Measurements from ENCODE around the gene GRK5. TPM values are rescaled to one million over a fixed set of nuclear protein-coding genes. Genes with fewer than 3 reads are reported as not detected.

Gene GRK5
- total RNA-seq, 4 donors from 2014 or later, result 6.2 to 12.5 (median 9.1) TPM

DNA sequence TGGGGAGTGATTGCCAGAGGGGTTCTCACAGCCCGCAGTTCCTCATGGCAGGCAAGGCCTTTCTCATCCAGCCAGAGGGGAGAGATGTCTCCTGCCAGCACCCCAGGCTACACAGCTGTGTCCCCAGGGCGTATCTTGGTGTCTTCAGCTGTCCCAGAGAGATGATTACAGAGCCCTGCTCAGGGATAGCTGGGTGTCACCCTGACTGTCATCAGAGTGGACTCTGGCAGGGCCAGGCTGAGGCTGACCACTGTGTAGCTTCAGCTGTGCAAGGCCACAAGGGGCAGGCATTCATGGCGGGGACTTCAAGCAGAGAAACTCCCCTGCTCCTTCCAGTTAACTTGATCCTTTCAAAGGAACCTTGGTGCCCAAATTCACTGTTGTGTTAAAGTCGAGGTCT lies 211.0 kb downstream of the GRK5 start:
- Histone ChIP-seq H3K27ac (peak overlapping the region in 2 of 4 donors; percentile 24 to 34), H3K4me3 (no peak overlapping the region), H3K27me3 (no peaks in the 10 kb centered on the region), H3K4me1 (peaks cover 7 to 13% of the 10 kb centered on the region in 2 donors), H3K9me3 (no peaks in the 10 kb centered on the region), H3K36me3 (no peaks in the 10 kb centered on the region)
- in situ Hi-C loops (cut with MboI; ENCODE audit: low sequenced_read_pairs in 4 of 4), result loop anchor here in 3 of 4 donors (5.0 to 10.0 kb wide), 3 partner anchors 204 to 216 kb away; partner anchors contain the start of gene GRK5 (in 1 of the 3)
- intact Hi-C loops (cut with DNase I; ENCODE audit: low total_unique reads), result no loop called here
- no peak for TF ChIP-seq POLR2A (IDR thresholded peaks at IDR 0.05)
- TF ChIP-seq, protein P1, sequence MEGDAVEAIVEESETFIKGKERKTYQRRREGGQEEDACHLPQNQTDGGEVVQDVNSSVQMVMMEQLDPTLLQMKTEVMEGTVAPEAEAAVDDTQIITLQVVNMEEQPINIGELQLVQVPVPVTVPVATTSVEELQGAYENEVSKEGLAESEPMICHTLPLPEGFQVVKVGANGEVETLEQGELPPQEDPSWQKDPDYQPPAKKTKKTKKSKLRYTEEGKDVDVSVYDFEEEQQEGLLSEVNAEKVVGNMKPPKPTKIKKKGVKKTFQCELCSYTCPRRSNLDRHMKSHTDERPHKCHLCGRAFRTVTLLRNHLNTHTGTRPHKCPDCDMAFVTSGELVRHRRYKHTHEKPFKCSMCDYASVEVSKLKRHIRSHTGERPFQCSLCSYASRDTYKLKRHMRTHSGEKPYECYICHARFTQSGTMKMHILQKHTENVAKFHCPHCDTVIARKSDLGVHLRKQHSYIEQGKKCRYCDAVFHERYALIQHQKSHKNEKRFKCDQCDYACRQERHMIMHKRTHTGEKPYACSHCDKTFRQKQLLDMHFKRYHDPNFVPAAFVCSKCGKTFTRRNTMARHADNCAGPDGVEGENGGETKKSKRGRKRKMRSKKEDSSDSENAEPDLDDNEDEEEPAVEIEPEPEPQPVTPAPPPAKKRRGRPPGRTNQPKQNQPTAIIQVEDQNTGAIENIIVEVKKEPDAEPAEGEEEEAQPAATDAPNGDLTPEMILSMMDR (IDR thresholded peaks at IDR 0.05 in 4 of 5, conservative IDR thresholded peaks at IDR 0.05 in 1 of 5), result no peak
- no peak for DNase-seq
- no peak for ATAC-seq

DNA sequence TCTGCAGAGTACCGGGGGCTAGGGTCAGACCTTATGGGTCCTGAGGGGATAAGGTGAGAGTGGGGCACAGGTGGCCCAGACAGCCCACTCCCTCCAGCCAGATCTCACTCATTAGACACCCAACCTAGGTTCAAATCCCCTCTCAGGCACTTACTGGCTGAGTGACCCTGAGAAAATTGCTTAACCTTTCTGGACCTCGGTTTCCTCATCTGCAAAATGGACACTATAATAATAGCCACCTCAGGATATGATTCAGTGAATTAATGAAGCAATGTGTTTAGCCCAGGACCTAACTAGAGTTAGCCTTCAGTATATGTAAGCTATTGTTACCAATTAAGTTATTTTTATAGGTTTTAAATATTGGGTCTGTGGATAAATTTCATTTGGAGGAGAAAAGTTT lies 212.6 kb downstream of the GRK5 start:
- Histone ChIP-seq H3K4me1 (peaks cover 0 to 13% of the 10 kb centered on the region in 2 donors), H3K27me3 (no peaks in the 10 kb centered on the region), H3K4me3 (no peak overlapping the region), H3K9me3 (no peaks in the 10 kb centered on the region), H3K36me3 (no peaks in the 10 kb centered on the region), H3K27ac (peak overlapping the region in 1 of 4 donors; percentile 9)
- intact Hi-C loops (cut with DNase I; ENCODE audit: low total_unique reads), result no loop called here
- in situ Hi-C loops (cut with MboI; ENCODE audit: low sequenced_read_pairs in 4 of 4), result loop anchor here in 3 of 4 donors (5.0 to 10.0 kb wide), 3 partner anchors 205 to 218 kb away; partner anchors contain the start of gene GRK5 (in 1 of the 3)
- DNase-seq (no peak), ATAC-seq (no peak)
- TF ChIP-seq, protein P1 (IDR thresholded peaks at IDR 0.05 in 4 of 5, conservative IDR thresholded peaks at IDR 0.05 in 1 of 5), result no peak

DNA sequence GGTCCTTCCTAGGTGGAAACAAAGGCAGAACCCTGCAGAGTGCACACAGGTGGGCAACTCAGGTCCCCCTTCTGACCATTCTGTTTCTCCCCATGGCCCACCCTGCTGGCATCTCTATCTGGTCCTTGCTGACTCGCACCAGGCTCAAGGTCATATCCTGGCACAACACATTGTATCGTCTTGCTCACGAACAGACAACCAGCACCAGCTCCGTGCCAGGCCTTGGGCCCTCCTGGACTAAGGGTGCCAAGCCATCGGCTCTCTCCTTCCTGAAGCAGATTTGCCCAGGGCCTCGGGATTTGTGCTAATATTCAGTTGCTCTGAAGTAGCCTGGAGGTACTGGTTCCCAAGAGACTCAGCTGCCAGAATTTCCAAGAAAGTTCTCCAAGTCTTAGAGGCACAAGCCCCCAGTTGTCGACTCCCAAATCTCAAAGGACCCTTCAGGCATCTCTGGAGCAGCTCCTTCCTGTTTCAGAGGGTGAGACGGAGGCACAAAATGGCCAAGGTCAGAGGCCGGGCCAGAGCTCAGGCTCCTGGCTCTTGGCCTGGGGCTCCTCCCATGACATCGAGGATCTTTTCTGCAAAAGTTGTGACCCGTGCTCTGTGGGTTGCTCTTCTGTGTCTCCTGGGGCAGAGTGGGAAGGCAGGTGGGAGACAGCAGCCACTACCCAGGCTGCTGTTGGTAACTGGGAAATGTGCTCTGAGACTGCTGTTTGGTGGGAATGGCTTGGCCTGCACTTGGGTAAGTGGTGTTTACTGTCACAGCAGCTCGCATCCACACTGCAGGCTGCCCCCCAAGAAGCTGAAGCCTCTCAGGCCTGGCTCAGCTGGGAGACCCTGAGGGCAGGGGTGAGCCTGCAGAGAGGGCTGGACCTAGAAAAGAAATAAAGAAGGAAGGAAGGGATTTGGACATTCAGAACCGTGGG lies 213.8 kb downstream of the GRK5 start:
- TF ChIP-seq POLR2A (IDR thresholded peaks at IDR 0.05), result no peak
- TF ChIP-seq, protein P1 (IDR thresholded peaks at IDR 0.05 in 4 of 5, conservative IDR thresholded peaks at IDR 0.05 in 1 of 5), result no peak
- peak; percentile 24 to 28 for ATAC-seq
- H3K9me3 ChIP-seq, result no peaks in the 10 kb centered on the region
- H3K36me3 ChIP-seq, result no peaks in the 10 kb centered on the region
- in situ Hi-C loops (cut with MboI; ENCODE audit: low sequenced_read_pairs in 4 of 4) (no loop called here), intact Hi-C loops (cut with DNase I; ENCODE audit: low total_unique reads) (no loop called here)
- peak overlapping the region; percentile 33 to 52 (median 38) for H3K27ac ChIP-seq
- no peak for DNase-seq
- H3K27me3 ChIP-seq, result no peaks in the 10 kb centered on the region
- peaks cover 0 to 8% of the 10 kb centered on the region in 2 donors for H3K4me1 ChIP-seq
- H3K4me3 ChIP-seq, result no peak overlapping the region

- Histone ChIP-seq H3K27me3 (no peaks in the 10 kb centered on the region), H3K36me3 (no peaks in the 10 kb centered on the region), H3K4me3 (no peak overlapping the region), H3K4me1 (peaks cover 0 to 5% of the 10 kb centered on the region in 2 donors), H3K9me3 (no peaks in the 10 kb centered on the region), H3K27ac (peak overlapping the region; percentile 3 to 52 (median 30))
- peak; percentile 12 to 36 for ATAC-seq
- in situ Hi-C loops (cut with MboI; ENCODE audit: low sequenced_read_pairs in 4 of 4) (no loop called here), intact Hi-C loops (cut with DNase I; ENCODE audit: low total_unique reads) (no loop called here)
- TF ChIP-seq, protein P1 (IDR thresholded peaks at IDR 0.05 in 4 of 5, conservative IDR thresholded peaks at IDR 0.05 in 1 of 5), result no peak
- TF ChIP-seq POLR2A (IDR thresholded peaks at IDR 0.05), result no peak
- DNase-seq, result peak in 1 of 2 donors; percentile 42
Observed at GRCh38 chr10:119421891-119422681, 214.7 kb downstream of the GRK5 start.
